GM12878 (cell line): Measurements from ENCODE around the gene P4HA1. TPM values are rescaled to one million over a fixed set of nuclear protein-coding genes. Genes with fewer than 3 reads are reported as not detected.

Experiments used
- ATAC-seq: fragments of 200-7000 bp; cut with Tn5 transposase; 3 replicates; pipeline ENCODE4 v1.9.1; 2020; ENCODE audit warnings: mild to moderate bottlenecking, moderate library complexity
- BruUV-seq: library from RNA; stranded (reverse); fragments of 400-500 nt; replicated peaks from 2 replicates; lab custom pipeline; 2021; lab: Mats Ljungman, UMichigan
- CTCF ChIA-PET: fragments of 300-600 bp; sonication (Branson Sonifier 250); formaldehyde crosslinking; extraction: SDS; loops from one replicate; lab custom pipeline; 2021; ENCODE audit warnings: inconsistent platforms; lab: Yijun Ruan, JAX
- POLR2A ChIA-PET: fragments of 350-600 bp; formaldehyde crosslinking; extraction: SDS; loops from one replicate; lab custom pipeline; 2021; ENCODE audit warnings: inconsistent platforms; lab: Charles Lee
- RAD21 ChIA-PET: fragments of 300-600 bp; sonication (Branson Sonifier 250); formaldehyde crosslinking; loops from one replicate; lab custom pipeline; 2023; ENCODE audit warnings: antibody characterized with exemption; ENCODE audit not compliant: unreplicated experiment; lab: Charles Lee
- SMC1A ChIA-PET: fragments of 300-600 bp; sonication (Branson Sonifier 250); formaldehyde crosslinking; loops from one replicate; lab custom pipeline; 2023; ENCODE audit not compliant: unreplicated experiment, uncharacterized antibody; lab: Charles Lee
- DNase-seq: peaks from one replicate; pipeline ENCODE4 v3.0.0-alpha.2; 2011; ENCODE audit warnings: low read depth, low spot score
- FAIRE-seq: peaks from 3 replicates; lab custom pipeline; 2011; peaks lifted over from hg19 to GRCh38; lab: Jason Lieb, UNC
- H2AFZ ChIP-seq: 2 replicates; pipeline ENCODE4 v1.6.0; 2011; ENCODE audit warnings: low read depth, low read length, control low read depth; ENCODE audit not compliant: control insufficient read depth
- H3K27ac ChIP-seq: 2 replicates; pipeline ENCODE4 v1.5.1; 2011; ENCODE audit warnings: control low read depth; ENCODE audit not compliant: control insufficient read depth, insufficient read depth
- H3K27me3 ChIP-seq, 2 experiments: replicated peaks in 1 of 2; 2 replicates each; pipeline versions ENCODE4 v1.6.0 to v1.6.1; 2011; ENCODE audit warnings: low read length in 1 of 2; ENCODE audit not compliant: control insufficient read depth in 2 of 2, insufficient read depth in 2 of 2
- H3K36me3 ChIP-seq, 2 experiments: 2 replicates each; pipeline ENCODE4 v1.5.1; 2011; ENCODE audit warnings: low read length in 1 of 2; ENCODE audit not compliant: control insufficient read depth in 2 of 2, insufficient read depth in 2 of 2
- H3K4me1 ChIP-seq: 2 replicates; pipeline ENCODE4 v1.6.1; 2011; ENCODE audit warnings: mild to moderate bottlenecking, low read length, moderate library complexity, mixed read lengths; ENCODE audit not compliant: control insufficient read depth, insufficient read depth
- H3K4me2 ChIP-seq: 2 replicates; pipeline ENCODE4 v1.6.0; 2011; ENCODE audit warnings: control low read depth; ENCODE audit not compliant: control insufficient read depth, insufficient read depth
- H3K4me3 ChIP-seq: fragments of 200-600 bp; sonication (generic); 2 replicates; pipeline ENCODE4 v1.5.1; 2016
- H3K79me2 ChIP-seq: 2 replicates; pipeline ENCODE4 v1.6.0; 2011; ENCODE audit warnings: low read length; ENCODE audit not compliant: control insufficient read depth, insufficient read depth
- H3K9ac ChIP-seq: 2 replicates; pipeline ENCODE4 v1.8.0; 2011; ENCODE audit warnings: low read length, control low read depth, mixed read lengths; ENCODE audit not compliant: control insufficient read depth, insufficient read depth
- H3K9me3 ChIP-seq: replicated peaks from 3 replicates; pipeline ENCODE4 v1.5.1; 2011; ENCODE audit warnings: mild to moderate bottlenecking, low read length; ENCODE audit not compliant: control insufficient read depth, insufficient read depth
- H4K20me1 ChIP-seq: 2 replicates; pipeline ENCODE4 v1.6.0; 2011; ENCODE audit not compliant: control insufficient read depth, insufficient read depth
- ASH2L ChIP-seq: fragments of 300-600, 200-600 bp; sonication (generic); IDR thresholded peaks from 2 replicates; pipeline ENCODE4 v1.6.1; 2017; ENCODE audit warnings: low read depth, mild to moderate bottlenecking, borderline replicate concordance
- BRCA1 ChIP-seq: IDR thresholded peaks from 2 replicates; pipeline ENCODE4 v1.6.1; 2011; ENCODE audit warnings: low read depth, low read length, improper control_type of control experiment
- CBX3 ChIP-seq: fragments of 200-600 bp; sonication (generic); IDR thresholded peaks from 2 replicates; pipeline ENCODE4 v1.6.1; 2016; ENCODE audit warnings: low read depth, borderline replicate concordance
- CEBPB ChIP-seq, 2 experiments: fragments of 150-350 bp in 1 of 2; IDR thresholded peaks; 2 replicates each; pipeline ENCODE4 v1.6.1; 2012 to 2014; ENCODE audit warnings: low read depth in 2 of 2, low read length in 2 of 2, borderline replicate concordance in 1 of 2, inconsistent platforms in 1 of 2
- E4F1 ChIP-seq: fragments of 450-650 bp; IDR thresholded peaks from 2 replicates; pipeline ENCODE4 v1.6.1; 2018; ENCODE audit warnings: borderline replicate concordance, mild to moderate bottlenecking; ENCODE audit not compliant: partially characterized antibody
- EP300 ChIP-seq, 2 experiments: fragments of 150-350 bp in 1 of 2; IDR thresholded peaks; 2 replicates each; pipeline ENCODE4 v1.6.1; 2011 to 2012; ENCODE audit warnings: low read depth in 2 of 2, low read length in 2 of 2, borderline replicate concordance in 1 of 2, improper control_type of control experiment in 1 of 2, inconsistent platforms in 1 of 2; ENCODE audit not compliant: control insufficient read depth in 1 of 2
- ETV6 ChIP-seq, 2 experiments: fragments of 450-650 bp in 1 of 2; IDR thresholded peaks in 1 of 2; conservative IDR thresholded peaks in 1 of 2; 2 replicates each; pipeline ENCODE4 v1.6.1; 2014; ENCODE audit warnings: antibody characterized with exemption in 1 of 2, borderline replicate concordance in 1 of 2, low read depth in 1 of 2, mild to moderate bottlenecking in 1 of 2, moderate library complexity in 1 of 2
- HDGF ChIP-seq: fragments of 450-650 bp; IDR thresholded peaks from 2 replicates; pipeline ENCODE4 v1.6.1; 2016; ENCODE audit warnings: antibody characterized with exemption
- NFYB ChIP-seq: IDR thresholded peaks from 2 replicates; pipeline ENCODE4 v1.6.1; 2011; ENCODE audit warnings: low read depth, mild to moderate bottlenecking, low read length, improper control_type of control experiment, moderate library complexity; ENCODE audit not compliant: insufficient read depth
- RCOR1 ChIP-seq: conservative IDR thresholded peaks from 2 replicates; pipeline ENCODE4 v1.6.1; 2012; ENCODE audit warnings: low read depth, low read length, improper control_type of control experiment
- RELB ChIP-seq: fragments of 450-650 bp; IDR thresholded peaks from 2 replicates; pipeline ENCODE4 v1.6.1; 2017; ENCODE audit warnings: low read depth, mild to moderate bottlenecking, moderate library complexity
- USF1 ChIP-seq: IDR thresholded peaks from 2 replicates; pipeline ENCODE4 v1.6.1; 2011; ENCODE audit warnings: borderline replicate concordance, low read depth, mild to moderate bottlenecking, moderate library complexity, mixed read lengths, low read length; ENCODE audit not compliant: insufficient read depth; ENCODE audit errors: extremely low read length
- WRNIP1 ChIP-seq: IDR thresholded peaks from 2 replicates; pipeline ENCODE4 v1.6.1; 2011; ENCODE audit warnings: low read depth, low read length, improper control_type of control experiment, borderline replicate concordance
- YY1 ChIP-seq: IDR thresholded peaks from 2 replicates; pipeline ENCODE4 v1.6.1; 2011; ENCODE audit warnings: low read depth, mild to moderate bottlenecking, low read length
- WGBS: methylation state at CpG from one replicate; pipeline ENCODE4 v1.1.6; 2016; ENCODE audit warnings: low lambda C conversion rate; ENCODE audit not compliant: insufficient replicate concordance, insufficient coverage; ENCODE audit errors: missing lambda C conversion rate; 5-methylcytosine and 5-hydroxymethylcytosine counted together
- in situ Hi-C: fragments of 300-500 bp; cut with MboI; formaldehyde crosslinking; loops from 9 replicates; pipeline ENCODE4 v1.14.3; 2018; ENCODE audit warnings: mixed read lengths
- intact Hi-C: fragments of 100-400 bp; cut with micrococcal nuclease; formaldehyde crosslinking; loops from one replicate; pipeline ENCODE4 v1.14.2; 2022; ENCODE audit not compliant: unreplicated experiment
- polyA plus RNA-seq, 11 experiments: library from polyadenylated mRNA; depleted of rRNA in 4 of 11; unstranded in 6 of 11; stranded (reverse) in 5 of 11; fragments of >200 nt; fragmentation: Nextera tagmentation in 4 of 11; fragmentation: Illumina TruSeq in 1 of 11; extraction: Ambion mirVana in 4 of 11; extraction: Trizol in 1 of 11; gene quantifications; 1 replicate in 1 of 11; 2 replicates in 10 of 11; pipeline versions ENCODE4 v1.2.1 to v1.2.3, GENCODE V29; 2011 to 2016; ENCODE audit warnings: inconsistent platforms in 2 of 11, missing spikeins in 2 of 11, low read depth in 1 of 11
- total RNA-seq, 4 experiments: library from RNA; depleted of rRNA in 3 of 4; stranded (reverse); fragments of >200 nt in 3 of 4; fragmentation: Illumina TruSeq in 1 of 4; extraction: Trizol in 1 of 4; gene quantifications; 2 replicates each; pipeline versions ENCODE4 v1.2.1 to v1.2.3, GENCODE V29; 2013 to 2021

Gene P4HA1
- total and polyA plus RNA-seq, 10 of the 15 experiments (the other 5 are each of a cell fraction or from before 2014, with no cell fraction given), result 15.0 to 160 (median 24.1) TPM

GRCh38 chr10:73113551-73113950, 16.9 kb upstream of the P4HA1 start:
- POLR2A ChIA-PET, result interaction anchor here (0.6 to 1.0 kb wide), 3 partner anchors 22 to 1883 kb away, joined by 4 read pairs; no protein-coding TSS in a partner anchor
- in situ Hi-C loops (no loop called here), intact Hi-C loops (no loop called here)
- Histone ChIP-seq H3K36me3 (peaks cover 0 to 5% of the 10 kb centered on the region in 2 experiments; a peak in 1 of 4 replicates), H3K4me1 (peaks cover 9% of the 10 kb centered on the region), H3K4me3 (no peak overlapping the region), H3K27ac (no peak overlapping the region), H3K4me2 (no peak overlapping the region), H4K20me1 (no peaks in the 10 kb centered on the region), H3K79me2 (no peaks in the 10 kb centered on the region), H3K27me3 (no peaks in the 10 kb centered on the region), H3K9me3 (no peaks in the 10 kb centered on the region; the same call in 2 of the 3 replicates), H3K9ac (no peak overlapping the region), H2AFZ (no peak overlapping the region)
- DNase-seq (no peak), ATAC-seq (no peak), FAIRE-seq (no peak)
- CTCF ChIA-PET, result interaction anchor here (1.6 to 2.1 kb wide), 2 partner anchors 34 to 45 kb away, joined by 5 to 12 read pairs; no protein-coding TSS in a partner anchor
- RAD21 ChIA-PET, result interaction anchor here (2.2 kb wide), 1 partner anchor 17 kb away, joined by 12 read pairs; the partner anchor contains the start of gene P4HA1
- BruUV-seq, result TSS peak; percentile 25
- WGBS, result 100% methylated on average over 1 of the region's 1 CpG
- SMC1A ChIA-PET, result interaction anchor here (0.7 to 3.4 kb wide), 4 partner anchors 15 to 30 kb away, joined by 3 to 12 read pairs (median 3); partner anchors contain the start of gene P4HA1
- no peak for TF ChIP-seq E4F1
- no peak for TF ChIP-seq YY1
- TF ChIP-seq WRNIP1, result no peak
- TF ChIP-seq RELB, result no peak
- TF ChIP-seq CBX3, result no peak
- TF ChIP-seq ASH2L, result no peak
- no peak for TF ChIP-seq CEBPB (IDR thresholded peaks at IDR 0.05; ENCODE audit: borderline replicate concordance in 1 of 2, low read depth in 2 of 2, low read length in 2 of 2)
- no peak for TF ChIP-seq BRCA1
- TF ChIP-seq USF1, result no peak
- TF ChIP-seq RCOR1, result no peak
- no peak for TF ChIP-seq ETV6 (conservative IDR thresholded peaks at IDR 0.05 in 1 of 2, IDR thresholded peaks at IDR 0.05 in 1 of 2; ENCODE audit: borderline replicate concordance in 1 of 2, low read depth in 1 of 2)
- no peak for TF ChIP-seq NFYB
- no peak for TF ChIP-seq EP300 (IDR thresholded peaks at IDR 0.05; ENCODE audit: borderline replicate concordance in 1 of 2, control insufficient read depth in 1 of 2, low read depth in 2 of 2, low read length in 2 of 2)
- no peak for TF ChIP-seq HDGF
